SK-N-DZ (cell line): ENCODE measurements around the gene OVOL1.

ENCODE experiments used
- DNase-seq: peaks from one replicate; pipeline ENCODE4 v3.0.0-alpha.2; 2015; ENCODE audit warnings: low spot score

OVOL1 gene

DNA sequence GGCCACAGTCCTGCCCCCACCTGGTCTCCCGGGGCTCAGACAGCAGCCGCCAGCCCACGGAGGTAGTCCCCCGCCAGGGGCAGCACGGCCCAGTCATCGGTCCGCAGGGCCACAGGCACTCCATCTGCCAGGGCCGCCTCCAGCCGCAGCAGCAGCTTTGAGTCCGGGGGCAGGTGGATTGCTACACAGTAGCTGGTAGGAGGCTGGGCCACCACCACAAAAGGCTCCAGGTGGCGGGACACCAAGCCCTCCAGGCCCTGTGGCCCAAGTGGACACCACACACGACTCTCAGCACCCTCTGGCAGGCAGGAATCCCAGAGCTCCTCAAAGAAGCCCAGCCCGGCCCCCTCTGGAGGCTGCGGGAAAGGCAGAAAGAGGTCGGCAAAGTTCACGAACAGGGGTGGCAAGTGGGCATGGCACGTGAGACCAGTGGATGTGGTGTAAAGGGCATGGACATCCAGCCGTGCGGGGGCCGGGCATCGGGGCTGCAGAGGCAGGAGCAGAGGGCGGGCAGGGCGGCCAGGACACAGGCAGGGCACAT is 9.0 kb upstream of the OVOL1 start:
- no peak for DNase-seq

- DNase-seq, result no peak
Observed at GRCh38 chr11:65778431-65778900, 8.4 kb upstream of the OVOL1 start.

DNA sequence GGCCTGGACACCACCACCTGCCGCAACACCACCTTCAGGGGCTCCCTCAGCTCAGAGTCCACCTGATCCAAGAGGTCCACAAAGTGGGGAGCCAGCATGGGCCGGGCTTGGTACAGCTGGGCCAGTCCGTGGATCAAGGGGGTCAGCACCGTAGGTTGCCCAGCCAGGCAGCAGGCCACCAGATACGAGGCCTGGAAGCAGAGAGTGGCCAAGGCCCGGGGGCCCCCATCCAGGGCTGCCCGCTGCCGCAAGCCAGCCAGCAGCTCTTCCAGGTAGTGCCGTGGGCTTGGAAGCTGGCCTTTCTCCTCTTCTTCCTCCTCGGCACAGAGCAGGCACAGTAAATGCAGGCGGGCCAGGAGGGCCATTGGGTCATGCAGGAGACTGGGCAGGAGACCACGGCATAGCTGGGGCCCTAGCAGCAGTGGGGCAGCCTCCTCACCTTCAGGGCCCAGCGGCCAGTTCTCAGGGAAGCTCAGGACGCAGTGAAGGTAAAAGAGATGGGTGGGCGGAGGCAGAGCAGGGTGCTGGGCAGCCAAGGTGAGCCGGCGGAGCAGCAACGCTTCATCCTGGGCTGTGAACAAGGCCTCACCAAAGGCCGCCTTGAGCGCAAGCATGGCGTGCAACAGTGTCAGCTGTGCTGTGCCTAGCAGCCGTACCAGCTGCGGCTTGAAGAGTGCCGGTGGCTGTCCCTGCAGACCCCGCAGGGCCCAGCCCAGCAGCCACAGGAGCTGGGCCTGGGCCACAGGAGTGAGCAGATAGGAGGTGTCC is 7.8 kb upstream of the OVOL1 start:
- no peak for DNase-seq

DNA sequence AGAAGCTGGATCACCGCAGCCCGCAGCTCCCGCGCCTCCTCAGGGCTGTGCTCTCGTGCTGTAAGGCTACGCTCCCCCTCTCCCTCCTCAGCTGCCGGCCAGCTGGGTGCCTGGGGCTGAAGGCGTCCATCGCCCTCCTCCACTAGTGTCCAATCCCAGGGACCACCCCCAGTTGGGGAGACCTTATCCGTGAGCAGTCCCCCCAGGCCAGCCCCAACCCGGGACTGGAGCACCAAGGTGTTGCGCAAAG is 7.3 kb upstream of the OVOL1 start:
- DNase-seq, result no peak

DNA sequence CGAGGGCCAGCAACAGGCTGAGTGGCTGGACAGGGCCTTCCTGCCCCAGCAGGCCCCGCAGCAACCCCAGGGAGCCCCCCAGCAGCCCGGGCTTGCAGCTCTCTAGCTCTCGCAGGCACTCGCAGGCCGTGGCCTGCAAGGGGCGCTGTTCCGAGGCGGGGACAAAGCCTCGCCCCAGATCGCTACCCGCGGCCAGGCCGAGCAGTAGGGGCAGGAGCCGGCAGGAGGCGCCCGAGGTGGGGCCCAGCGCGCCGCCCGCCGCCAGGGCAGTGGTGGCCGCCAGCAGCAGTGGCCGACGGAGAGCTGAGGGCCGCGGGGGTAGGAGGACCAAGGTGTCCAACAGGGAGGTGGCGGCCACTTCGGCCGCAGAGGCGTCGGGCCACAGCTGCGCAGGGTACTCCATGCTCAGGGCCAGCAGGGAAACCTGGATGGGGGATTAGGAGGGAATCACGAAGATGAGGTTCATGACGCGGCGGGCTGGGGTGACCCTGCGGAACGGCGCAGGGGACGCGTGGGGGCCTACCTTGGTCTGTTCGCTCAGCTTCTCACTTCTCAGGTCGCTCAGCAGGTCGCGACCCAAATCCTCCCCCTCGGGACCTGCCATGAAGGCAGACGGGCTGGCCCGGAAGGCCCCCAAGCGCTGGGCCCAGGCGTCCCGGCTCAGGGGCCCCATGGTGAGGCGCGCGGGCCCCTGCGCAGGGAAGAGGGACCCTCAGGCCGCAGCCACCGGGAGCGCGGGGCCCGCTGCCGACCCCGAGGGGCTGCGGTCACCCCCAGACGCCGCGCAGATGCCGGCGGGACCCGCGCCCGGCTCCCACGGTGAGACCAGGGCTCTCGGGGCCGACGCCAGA is 6.7 kb upstream of the OVOL1 start:
- DNase-seq, result peak; percentile 62

DNA sequence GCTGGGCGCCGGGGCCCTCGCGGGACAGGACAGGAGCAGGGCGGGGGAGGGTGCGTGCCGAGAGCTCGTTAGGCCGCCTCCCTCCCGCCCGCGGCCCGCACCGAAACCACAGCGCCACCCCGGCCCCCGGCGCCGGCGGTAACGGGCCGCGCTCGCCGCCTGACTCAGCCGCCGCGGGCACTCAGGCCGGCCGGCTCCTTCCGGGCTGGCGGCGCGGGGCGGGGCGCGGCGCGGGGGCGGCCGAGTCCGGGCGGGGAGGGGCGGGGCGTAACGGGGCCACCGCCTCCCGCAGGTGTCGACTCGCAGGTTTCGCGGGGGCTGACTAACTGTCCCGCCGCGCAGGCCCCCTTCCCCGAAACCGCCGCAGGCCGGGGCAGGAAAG is 6.1 kb upstream of the OVOL1 start, which contains the start of gene AP5B1:
Gene AP5B1 (minus strand): TSS at position 207 of the 382 bp plus-strand sequence. CDS start 385 bp downstream, outside the sequence.
- no peak for DNase-seq

DNA sequence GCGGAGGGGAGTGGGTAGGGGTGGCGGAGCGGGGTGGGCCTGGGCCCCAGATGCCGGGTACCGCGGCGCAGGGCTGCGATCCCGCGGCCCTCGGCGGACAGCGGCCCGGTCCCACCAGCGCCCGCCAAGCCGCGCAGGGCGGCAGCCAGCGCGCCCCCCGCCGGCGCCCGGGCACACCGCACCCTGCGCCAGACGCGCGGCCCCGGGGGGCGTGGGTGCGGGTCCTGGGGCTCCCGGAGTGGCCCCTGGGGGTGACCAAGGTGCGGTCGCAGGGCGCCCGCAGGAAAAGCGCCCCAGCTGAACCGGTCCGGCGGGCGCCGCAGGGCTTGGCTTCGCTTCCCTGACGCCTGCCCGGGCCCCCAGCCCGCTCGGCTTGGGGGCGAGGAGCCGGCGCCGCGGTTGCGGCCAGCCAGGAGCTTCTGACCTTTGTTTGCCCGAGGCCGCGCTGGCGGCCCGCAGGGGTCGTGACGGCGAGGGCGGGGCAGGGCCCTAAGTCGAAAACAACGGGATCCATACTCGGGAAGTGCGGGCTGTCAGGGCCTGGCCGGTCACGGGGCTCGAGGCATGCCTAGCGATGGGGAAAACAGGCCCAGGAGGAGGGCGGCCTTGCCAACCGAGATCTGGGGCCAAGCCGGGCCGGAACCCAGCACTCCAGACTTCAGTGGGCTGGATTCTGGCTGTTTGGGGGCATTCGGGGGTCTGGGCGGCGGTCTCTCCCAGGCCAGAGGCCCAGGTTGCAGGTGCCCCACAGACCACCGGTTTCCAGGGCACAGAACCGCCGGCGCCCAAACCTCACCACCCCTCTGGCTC is 5.5 kb upstream of the OVOL1 start:
- peak; percentile 30 for DNase-seq

DNA sequence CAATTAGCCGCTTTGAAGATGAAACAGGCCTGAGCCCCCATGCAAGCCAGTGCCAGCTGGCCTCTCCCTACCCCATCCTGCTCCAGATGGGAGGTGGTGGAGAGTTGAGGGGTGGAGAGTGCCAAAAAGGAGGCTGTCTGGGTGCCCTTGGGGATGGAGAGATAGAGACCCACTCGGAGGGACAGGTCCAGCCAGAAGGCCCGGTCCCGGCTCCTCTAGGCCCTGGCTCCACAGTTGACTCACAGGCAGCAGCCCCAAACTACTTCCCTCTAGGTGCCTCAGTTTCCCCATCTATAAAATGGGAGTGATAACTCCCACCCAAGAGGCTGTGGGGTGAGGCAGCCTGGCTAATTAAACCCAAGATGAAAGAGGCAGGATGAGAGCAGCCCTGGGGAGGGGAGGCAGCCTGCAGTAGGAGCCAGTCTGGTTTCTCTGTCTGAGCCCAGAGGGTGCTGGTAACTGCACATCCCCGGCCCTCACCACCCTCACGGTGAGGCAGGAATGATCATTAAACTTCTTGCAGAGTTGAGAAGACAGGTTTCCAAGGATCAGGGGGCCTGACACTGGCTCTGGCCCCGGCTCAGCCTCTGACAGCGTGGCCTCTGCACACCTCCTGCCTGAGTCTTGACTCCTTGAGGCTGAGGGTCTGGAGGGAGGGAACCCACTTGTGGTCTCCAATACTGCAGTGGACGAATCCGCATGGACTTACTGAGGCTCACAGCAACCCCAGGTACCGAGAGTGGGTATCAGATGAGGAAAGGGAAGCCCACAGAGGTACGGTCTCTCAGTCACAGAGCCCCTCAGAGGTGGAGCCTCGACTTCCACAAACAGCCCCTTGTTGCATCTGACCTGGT is 4.7 kb upstream of the OVOL1 start:
- DNase-seq, result no peak

DNA sequence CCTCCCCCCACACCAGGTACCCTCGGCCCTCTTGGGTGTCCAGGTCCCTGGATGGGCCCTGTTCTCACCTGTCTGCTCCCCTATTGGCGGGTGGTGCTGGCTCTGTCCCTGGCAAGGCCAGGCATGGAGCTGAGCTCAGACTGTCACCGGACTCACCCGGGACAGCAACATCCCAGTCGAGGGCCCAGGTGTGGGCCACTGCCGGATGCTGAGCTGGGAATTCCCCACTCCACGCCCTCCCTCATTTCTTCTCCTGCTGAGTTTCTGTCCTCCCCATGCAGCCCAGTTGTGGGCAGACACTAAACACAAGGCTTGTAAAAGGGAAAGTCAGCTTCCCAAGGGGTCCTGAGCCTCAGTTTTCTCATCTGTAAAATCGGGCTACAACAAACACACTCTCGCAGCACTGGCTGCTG is 4.0 kb upstream of the OVOL1 start:
- no peak for DNase-seq

DNA sequence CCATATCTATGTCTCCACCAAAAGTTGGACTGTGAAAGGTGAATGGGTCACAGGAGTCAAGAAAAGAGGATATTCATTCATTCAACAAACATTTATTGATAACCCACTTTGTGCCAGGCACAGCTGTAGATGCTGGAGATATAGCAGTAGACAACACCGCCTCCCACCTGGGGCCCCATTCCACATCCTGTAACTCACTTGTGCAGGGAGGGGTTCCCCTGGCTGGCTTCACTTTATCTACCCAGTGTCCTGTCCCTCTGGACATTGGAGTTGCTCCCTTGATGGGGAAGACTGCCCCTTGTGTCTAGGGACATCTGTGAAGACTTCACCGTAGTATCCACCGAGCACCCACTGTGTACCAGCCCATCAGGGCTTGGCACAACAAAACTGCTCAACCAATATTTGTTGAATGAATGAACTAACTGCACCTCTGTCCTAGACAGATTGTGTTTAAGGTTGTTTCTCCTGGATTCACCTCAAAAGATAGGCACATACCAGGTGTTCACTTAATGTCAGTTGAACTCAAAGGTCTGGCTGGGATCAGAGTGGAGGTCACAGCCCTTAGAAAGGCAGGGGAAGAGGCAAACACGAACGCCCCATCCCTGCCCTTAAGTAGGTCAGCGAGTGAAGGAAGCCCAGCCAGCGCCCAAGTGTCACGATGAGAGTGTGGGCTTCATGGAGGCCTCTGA is 1.4 kb upstream of the OVOL1 start:
- DNase-seq, result no peak

- DNase-seq, result no peak
Observed at GRCh38 chr11:65786008-65786785, 666 bp upstream of the OVOL1 start.

- DNase-seq, result no peak
Observed at GRCh38 chr11:65787649-65788622, 1.1 kb downstream of the OVOL1 start.

GRCh38 chr11:65788821-65789220 is 2.0 kb downstream of the OVOL1 start:
- DNase-seq, result no peak

GRCh38 chr11:65789230-65790103 is 2.6 kb downstream of the OVOL1 start:
- no peak for DNase-seq

DNA sequence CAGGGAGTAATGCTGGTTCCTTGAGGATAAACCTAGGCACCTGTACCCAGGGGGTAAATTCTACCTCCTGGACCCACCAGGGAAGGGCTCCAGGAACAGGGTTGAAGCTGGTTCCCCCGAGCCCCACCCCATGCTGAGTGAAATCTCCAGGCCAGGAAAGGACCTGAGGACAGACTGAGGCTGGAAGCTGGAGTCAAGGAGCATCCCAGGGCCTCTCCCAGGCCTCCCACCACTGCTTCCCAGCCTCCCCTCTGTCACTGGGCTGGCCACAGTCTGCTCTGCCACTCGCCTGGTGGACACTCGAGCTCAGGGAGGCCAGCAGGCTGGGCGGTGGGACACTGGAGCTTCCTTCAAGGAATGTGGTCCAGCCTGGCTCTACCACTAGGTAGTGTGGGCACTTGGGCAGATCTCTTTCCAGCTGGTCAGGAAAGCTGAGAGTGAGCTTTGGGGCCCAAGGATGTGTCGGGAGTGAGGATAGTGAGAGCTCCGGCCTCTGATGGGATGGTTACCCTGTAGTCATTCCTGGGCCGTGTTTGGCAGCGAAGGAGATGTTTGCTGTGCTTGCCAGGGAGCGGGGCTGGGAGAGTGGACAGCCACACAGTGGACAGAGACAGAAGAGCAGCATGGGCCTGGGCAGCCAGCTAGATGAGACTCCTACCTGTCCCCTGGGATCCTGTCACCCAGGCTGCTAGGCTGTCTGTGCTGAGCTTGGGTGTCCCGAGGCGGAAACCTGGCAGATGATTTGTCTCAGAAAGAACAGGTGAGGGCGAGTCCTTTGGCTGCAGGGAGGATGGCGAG is 3.4 kb downstream of the OVOL1 start:
- DNase-seq, result no peak

GRCh38 chr11:65790902-65791650 is 4.2 kb downstream of the OVOL1 start:
- no peak for DNase-seq
